Activated CD4-positive, CD25-positive, alpha-beta regulatory T cell (primary cell): ENCODE results near the gene C14orf180.

ENCODE experiments used
- DNase-seq, 4 experiments: peaks; one replicate each; lab custom pipeline; 2025; lab: John Stamatoyannopoulos, UW

C14orf180 gene

DNA sequence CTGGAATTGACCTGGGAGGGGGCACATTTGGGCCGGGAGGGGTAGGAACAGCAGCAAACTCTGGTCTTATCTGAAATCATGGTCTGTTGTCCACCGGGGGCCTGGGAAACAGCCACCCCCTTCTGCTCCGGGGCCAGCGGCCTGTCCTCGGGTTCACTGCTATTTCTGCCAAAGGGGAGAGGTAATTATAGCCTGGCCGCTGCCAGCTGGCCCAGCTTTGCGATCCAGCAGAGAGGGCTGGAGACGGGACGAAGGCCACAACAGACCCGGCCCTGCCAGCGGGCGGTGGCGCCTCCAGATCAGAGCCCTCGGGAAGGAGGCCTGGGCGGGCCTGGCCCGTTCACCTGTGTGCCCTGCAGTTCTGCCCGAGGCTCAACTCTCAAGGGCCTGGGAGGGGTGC lies at the start of gene C14orf180:
Gene C14orf180 (plus strand): TSS at position 258 of the 400 bp plus-strand sequence. CDS start 6,667 bp downstream, outside the sequence.
- DNase-seq: no peak

GRCh38 chr14:104530646-104531045 lies 48.9 kb upstream of the C14orf180 start:
- no peak for DNase-seq

DNA sequence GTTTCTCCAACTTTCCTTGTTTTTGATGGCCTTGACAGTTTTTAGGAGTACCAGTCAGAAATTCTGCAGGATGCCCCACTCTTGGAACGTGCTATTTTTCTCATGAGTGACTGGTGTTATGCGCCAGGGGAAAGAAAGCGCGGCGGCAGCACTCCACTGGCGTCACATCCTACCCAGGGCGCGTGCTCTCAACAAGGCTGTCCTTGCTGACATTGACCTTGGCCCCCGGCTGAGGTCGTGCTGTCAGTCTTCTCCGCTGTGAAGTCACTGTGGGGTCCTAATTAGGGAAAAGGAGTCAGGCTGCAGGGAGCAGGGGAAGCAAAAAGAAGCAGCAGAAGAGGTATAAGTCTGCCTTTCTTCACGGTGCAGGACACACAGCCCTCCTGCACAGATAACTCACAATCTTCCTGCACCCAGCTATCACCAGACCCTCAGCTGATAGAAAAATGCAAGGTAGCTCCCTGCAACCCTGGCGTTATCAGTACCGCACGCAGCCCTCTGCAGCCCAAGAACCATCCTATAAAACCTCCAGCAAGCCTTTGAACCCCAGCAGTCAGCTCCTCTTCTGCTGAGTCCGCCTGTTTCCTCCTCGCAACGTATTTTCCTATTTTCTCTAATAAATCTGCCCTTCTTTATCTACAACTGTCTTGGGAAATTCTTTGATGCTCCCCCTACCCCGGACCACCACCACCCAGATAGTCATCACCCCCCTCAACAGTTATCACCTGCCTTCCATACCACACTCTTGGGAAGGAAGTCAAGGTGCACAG lies 48.0 kb upstream of the C14orf180 start:
- DNase-seq: no peak

DNA sequence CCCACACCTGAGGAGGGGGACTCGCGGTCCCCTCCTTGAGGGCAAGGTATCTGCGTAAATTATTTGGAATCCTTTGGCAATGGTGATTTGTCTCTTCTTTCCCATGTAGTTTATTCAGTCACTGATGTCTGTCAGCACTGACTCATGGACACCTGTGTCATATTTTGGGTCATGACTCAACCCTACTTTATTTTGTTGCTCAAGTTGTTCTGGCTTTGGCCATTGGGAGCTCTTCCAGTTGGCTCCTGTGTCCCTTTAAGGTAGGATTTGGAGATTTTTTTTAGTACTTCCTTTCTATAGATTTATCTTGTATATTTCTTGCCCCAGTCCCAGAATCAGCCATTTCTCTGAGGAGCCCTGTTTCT lies 47.4 kb upstream of the C14orf180 start:
- no peak for DNase-seq

GRCh38 chr14:104534036-104534435 lies 45.5 kb upstream of the C14orf180 start:
- no peak for DNase-seq

DNA sequence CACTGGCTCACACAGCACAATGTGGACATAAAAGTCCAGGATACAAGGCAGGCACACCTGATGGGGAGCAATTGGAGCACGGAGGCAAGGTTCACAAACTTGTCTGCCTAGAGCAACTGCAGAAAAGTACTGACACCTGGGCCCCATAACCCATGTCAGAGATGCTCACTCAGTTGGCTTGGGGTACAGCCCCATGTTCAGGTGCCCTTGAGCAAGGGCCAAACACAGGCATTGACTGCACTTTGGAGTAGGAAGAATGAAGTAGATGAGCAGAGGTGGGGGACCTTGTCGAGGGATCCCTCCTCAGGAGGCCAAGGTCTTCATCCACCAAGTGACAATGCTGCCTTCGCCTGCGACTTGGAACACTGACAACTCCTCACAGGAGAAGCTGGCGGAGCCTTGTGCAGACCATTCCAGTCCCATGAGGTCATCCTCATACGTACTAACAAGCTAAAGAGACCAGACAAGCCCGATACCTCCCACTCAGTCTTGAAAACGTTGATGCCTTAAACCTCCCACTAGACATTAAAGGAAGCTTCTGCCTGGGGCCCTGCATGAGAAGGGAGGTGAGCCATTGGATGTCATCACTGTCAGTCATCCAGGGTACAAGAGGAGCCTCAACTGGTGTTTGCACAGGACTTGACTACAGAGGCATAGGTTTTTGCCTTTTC lies 42.5 kb upstream of the C14orf180 start:
- DNase-seq: no peak

- DNase-seq: no peak
Measured at GRCh38 chr14:104537613-104537988, 42.0 kb upstream of the C14orf180 start.

- no peak for DNase-seq
Measured at GRCh38 chr14:104541905-104542465, 37.6 kb upstream of the C14orf180 start.

GRCh38 chr14:104542871-104543830 lies 36.4 kb upstream of the C14orf180 start:
- DNase-seq: no peak

DNA sequence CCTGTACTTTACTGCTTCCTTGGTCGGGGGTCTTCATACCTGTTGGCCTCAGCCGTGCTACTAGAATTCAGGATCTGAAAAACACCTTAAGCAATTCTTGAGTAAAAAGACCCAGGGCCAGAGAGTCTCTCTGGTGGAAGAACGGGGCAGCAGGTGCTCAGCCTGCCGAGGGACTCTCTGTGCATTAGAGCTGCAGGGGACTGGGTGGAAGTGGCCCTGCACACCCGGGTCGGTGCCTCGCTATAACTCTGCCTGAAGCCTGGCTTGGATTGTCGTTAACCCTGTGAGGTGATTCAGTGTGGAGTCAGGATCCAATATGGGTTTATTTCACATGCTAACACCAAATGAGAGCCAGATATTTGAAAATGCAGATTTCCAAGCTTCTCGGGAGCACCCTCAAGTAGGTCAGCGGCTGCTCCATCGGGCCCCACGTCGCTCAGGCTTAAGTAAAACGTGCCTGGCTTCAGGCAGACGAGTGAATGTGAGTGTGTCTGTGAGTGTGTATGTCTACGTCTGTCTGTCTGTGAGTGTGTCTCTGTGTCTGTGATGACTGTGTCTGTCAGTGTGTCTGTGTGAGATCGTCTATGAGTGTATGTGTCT lies 35.1 kb upstream of the C14orf180 start:
- no peak for DNase-seq

GRCh38 chr14:104545151-104545941 lies 34.2 kb upstream of the C14orf180 start:
- no peak for DNase-seq

- no peak for DNase-seq
Measured at GRCh38 chr14:104545942-104546501, 33.5 kb upstream of the C14orf180 start.

DNA sequence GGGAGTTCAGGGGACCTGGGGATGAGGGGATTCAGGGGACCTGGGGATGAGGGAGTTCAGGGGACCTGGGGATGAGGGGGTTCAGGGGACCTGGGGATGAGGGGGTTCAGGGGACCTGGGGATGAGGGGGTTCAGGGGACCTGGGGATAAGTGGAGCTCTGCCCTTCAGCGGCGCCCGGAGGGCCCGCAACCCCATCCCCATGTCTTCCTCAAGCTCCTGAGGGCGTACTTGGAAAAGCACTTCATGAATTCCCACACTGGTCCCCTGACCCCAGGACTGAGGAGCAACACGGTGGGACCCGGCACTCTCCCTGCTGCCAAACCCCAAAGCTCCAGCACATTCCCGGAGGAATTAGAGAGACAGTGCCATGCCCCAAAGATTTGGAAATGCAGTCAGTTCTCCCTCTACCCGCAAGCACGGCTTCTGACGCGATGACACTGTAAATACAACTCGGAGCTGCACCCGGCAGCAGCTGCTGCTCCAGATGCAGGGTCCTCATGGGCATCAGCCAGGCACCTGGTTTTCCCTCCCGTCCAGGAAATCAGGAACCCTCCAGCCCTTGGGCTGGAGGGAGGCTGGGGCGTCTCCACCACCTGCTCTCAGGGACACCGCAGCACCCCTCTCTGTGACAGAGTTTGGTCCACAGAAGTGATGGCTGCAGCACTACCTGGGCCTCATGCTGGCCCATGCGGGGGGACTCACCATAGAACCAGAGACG lies 32.8 kb upstream of the C14orf180 start:
- DNase-seq: no peak

- no peak for DNase-seq
Measured at GRCh38 chr14:104547310-104547997, 32.1 kb upstream of the C14orf180 start.

DNA sequence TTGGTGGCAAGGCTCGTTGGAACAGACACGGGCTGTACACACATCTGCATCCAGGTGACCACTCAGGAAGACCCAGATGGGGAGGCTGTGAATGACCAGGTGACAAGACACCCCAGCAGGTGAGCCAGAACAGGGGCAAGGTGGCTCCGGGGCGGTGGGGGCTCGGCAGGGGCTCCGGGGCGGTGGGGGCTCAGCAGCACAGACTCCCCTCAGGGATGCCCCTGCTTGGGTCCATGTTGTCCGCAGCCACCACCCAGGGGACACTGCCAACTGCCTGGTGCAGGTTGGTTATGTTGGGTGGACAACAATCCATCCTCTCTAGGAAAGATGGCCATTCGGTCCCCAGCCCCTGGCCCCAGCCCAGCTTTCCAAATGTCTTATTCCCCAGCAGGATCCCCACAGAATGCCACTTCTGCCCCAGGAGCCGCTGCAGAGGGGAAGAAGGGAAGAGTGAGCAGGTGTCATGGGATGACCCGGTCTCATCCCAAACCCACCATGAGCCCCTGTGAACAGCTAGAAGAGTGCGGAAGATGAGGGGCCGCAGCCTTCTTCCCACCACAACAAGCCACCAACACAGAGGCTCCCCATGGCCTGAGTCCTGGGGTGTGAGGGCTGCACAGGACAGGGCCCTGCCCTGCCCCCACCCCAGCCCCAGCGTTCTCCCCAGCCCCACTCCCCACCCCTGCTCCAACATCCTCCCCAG lies 31.4 kb upstream of the C14orf180 start:
- no peak for DNase-seq

DNA sequence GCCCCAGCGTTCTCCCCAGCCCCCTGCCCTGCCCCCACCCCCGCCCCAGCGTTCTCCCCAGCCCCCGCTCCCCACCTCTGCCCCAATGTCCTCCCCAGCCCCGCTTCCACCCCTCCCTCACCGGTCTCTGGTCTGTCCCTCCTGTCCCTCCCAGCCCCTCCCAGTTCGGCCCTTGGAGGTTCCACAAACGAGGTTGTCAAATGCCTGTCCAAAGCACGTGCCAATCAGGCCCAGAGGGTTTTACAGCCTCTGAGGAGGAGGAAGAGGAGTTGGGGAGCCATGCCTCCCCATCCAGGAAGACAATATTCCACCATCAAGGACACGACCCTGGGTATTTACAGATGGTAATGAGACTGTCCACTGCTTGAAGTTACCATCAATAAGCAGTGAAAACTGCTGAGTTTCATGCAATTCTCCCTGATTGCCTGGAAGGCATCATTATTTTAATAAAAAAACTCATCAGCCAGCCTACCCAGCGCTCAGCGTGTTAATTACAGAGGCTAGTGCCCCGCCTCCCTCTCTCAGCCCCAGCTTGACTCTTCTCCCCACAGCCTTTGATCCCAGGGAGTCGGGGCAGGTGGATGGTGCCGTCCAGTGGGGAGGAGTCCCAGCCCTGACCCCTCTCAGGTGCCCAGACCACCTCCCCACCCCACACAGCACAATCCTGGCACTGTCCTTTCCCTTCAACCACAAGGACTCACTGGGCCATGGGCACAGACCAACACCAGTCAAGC lies 30.6 kb upstream of the C14orf180 start:
- DNase-seq: no peak

- DNase-seq: no peak
Measured at GRCh38 chr14:104549536-104550339, 29.8 kb upstream of the C14orf180 start.
